Retinal pigment epithelial cell (primary cell): ENCODE results near the gene A4GNT.

Experiments
- DNase-seq: peaks from one replicate; pipeline ENCODE4 v3.0.0-alpha.2; 2010; ENCODE audit warnings: low read depth
- H3K4me3 ChIP-seq: 2 replicates; pipeline ENCODE4 v1.5.1; 2011; ENCODE audit warnings: mild to moderate bottlenecking, low read length, control low read depth, moderate library complexity
- CTCF ChIP-seq: conservative IDR thresholded peaks from 2 replicates; pipeline ENCODE4 v1.5.1; 2011; ENCODE audit warnings: low read depth, low read length, control low read depth, inconsistent platforms

A4GNT gene

GRCh38 chr3:138132239-138132638, at the start of gene A4GNT:
A4GNT (minus strand) TSS chr3:138132390; CDS start chr3:138131256, 1,134 bp downstream.
- no peak for TF ChIP-seq CTCF
- no peak for DNase-seq
- no peak within 1 kb of the TSS for H3K4me3 ChIP-seq

- peak; percentile 49 for TF ChIP-seq CTCF
- no peak overlapping the region for H3K4me3 ChIP-seq
- DNase-seq = no peak
These were observed 48.3 kb upstream of the A4GNT start for GRCh38 chr3:138180375-138181029.

- no peak for TF ChIP-seq CTCF
- H3K4me3 ChIP-seq = peak within 1 kb of the TSS; percentile 87
- no peak for DNase-seq
These were observed 42.4 kb upstream of the A4GNT start, which contains the start of gene DBR1 for GRCh38 chr3:138174421-138175131. DBR1 (minus strand) TSS chr3:138174921; CDS start chr3:138174795, 126 bp downstream.

- DNase-seq = no peak
- no peak for TF ChIP-seq CTCF
- peak overlapping the region; percentile 87 for H3K4me3 ChIP-seq
These were observed 41.7 kb upstream of the A4GNT start for GRCh38 chr3:138173769-138174420.

GRCh38 chr3:138172625-138173024, 40.4 kb upstream of the A4GNT start:
- DNase-seq = no peak
- no peak overlapping the region for H3K4me3 ChIP-seq
- no peak for TF ChIP-seq CTCF

GRCh38 chr3:138165061-138165460, 32.9 kb upstream of the A4GNT start:
- no peak for TF ChIP-seq CTCF
- DNase-seq = no peak
- no peak overlapping the region for H3K4me3 ChIP-seq
